ENCODE results near the gene CCND2. TPM values are rescaled to one million over a fixed set of nuclear protein-coding genes. Genes with fewer than 3 reads are reported as not detected.

The CCND2 gene
- total RNA-seq, 2 experiments from 2014 or later, result 159 to 163 TPM

- no peak overlapping the region for H3K4me3 Mint-ChIP-seq
- no peaks in the 10 kb centered on the region for H3K27me3 Mint-ChIP-seq
- ATAC-seq (ENCODE audit: poor library complexity) (no peak), DNase-seq (no peak)
- no peak for TF ChIP-seq CTCF (IDR thresholded peaks at IDR 0.05)
- no peaks in the 10 kb centered on the region for H3K9me3 Mint-ChIP-seq
- H3K27me3 ChIP-seq (ENCODE audit: control insufficient read depth in 1 of 2, insufficient read depth in 2 of 2, low read length in 2 of 2), result no peaks in the 10 kb centered on the region
- no peaks in the 10 kb centered on the region for H3K9me3 ChIP-seq (ENCODE audit: control insufficient read depth in 1 of 2, insufficient read depth in 1 of 2, low read length in 2 of 2)
- H3K27ac Mint-ChIP-seq, result no peak overlapping the region
- no peaks in the 10 kb centered on the region for H3K36me3 ChIP-seq (ENCODE audit: insufficient read depth, low read length)
- no peak overlapping the region for H3K4me3 ChIP-seq (ENCODE audit: low read length)
- peaks cover 7% of the 10 kb centered on the region for H3K4me1 Mint-ChIP-seq (ENCODE audit: low read depth)
- no peaks in the 10 kb centered on the region for H3K36me3 Mint-ChIP-seq (ENCODE audit: low read depth)
- CTCF ChIA-PET, result interaction anchor here (1.5 to 3.6 kb wide), 2 partner anchors 24 to 145 kb away, joined by 6 to 56 read pairs; no protein-coding TSS in a partner anchor
- H3K27ac ChIP-seq (ENCODE audit: low read depth in 1 of 2, low read length in 2 of 2), result no peak overlapping the region
- intact Hi-C loops (cut with DNase I, micrococcal nuclease), result loop anchor here (1.0 kb wide), 2 partner anchors 17 to 25 kb away; no protein-coding TSS in a partner anchor
- POLR2A ChIA-PET, result no interaction called here
- H3K4me1 ChIP-seq (ENCODE audit: insufficient read depth, low read length), result peaks cover 4% of the 10 kb centered on the region
Observed at GRCh38 chr12:4251967-4252366, 21.6 kb upstream of the CCND2 start.

DNA sequence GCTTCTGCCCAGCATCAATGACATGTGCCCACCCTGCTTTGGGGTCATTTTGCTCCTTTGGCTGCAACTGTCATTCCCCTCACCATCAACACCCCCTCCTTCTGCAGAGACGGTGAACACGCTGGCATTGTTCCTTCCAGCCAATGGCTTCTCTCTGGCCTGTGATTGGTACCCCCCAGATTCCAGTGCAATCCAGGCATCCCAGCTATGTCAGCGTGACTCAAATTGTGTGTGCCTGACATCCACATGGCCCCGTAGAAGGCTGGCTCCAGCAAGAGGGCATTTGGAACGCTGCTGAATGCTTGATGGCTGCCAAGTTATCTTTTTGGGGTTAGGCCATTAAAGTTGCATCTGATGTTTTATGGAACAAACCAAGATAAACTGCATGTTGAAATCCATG is 21.0 kb upstream of the CCND2 start:
- H3K9me3 Mint-ChIP-seq, result no peaks in the 10 kb centered on the region
- no peaks in the 10 kb centered on the region for H3K36me3 ChIP-seq (ENCODE audit: insufficient read depth, low read length)
- POLR2A ChIA-PET, result no interaction called here
- peaks cover 4% of the 10 kb centered on the region for H3K4me1 ChIP-seq (ENCODE audit: insufficient read depth, low read length)
- TF ChIP-seq CTCF (IDR thresholded peaks at IDR 0.05), result no peak
- no peaks in the 10 kb centered on the region for H3K27me3 Mint-ChIP-seq
- H3K27me3 ChIP-seq (ENCODE audit: control insufficient read depth in 1 of 2, insufficient read depth in 2 of 2, low read length in 2 of 2), result no peaks in the 10 kb centered on the region
- no peak for ATAC-seq (ENCODE audit: poor library complexity)
- no peak overlapping the region for H3K4me3 ChIP-seq (ENCODE audit: low read length)
- H3K9me3 ChIP-seq (ENCODE audit: control insufficient read depth in 1 of 2, insufficient read depth in 1 of 2, low read length in 2 of 2), result no peaks in the 10 kb centered on the region
- DNase-seq, result no peak
- H3K36me3 Mint-ChIP-seq (ENCODE audit: low read depth), result no peaks in the 10 kb centered on the region
- intact Hi-C loops (cut with DNase I, micrococcal nuclease), result no loop called here
- no peak overlapping the region for H3K27ac ChIP-seq (ENCODE audit: low read depth in 1 of 2, low read length in 2 of 2)
- CTCF ChIA-PET, result interaction anchor here (0.7 kb wide), 1 partner anchor 24 kb away, joined by 3 read pairs; no protein-coding TSS in a partner anchor
- H3K4me1 Mint-ChIP-seq (ENCODE audit: low read depth), result peaks cover 7% of the 10 kb centered on the region
- no peak overlapping the region for H3K4me3 Mint-ChIP-seq
- no peak overlapping the region for H3K27ac Mint-ChIP-seq

DNA sequence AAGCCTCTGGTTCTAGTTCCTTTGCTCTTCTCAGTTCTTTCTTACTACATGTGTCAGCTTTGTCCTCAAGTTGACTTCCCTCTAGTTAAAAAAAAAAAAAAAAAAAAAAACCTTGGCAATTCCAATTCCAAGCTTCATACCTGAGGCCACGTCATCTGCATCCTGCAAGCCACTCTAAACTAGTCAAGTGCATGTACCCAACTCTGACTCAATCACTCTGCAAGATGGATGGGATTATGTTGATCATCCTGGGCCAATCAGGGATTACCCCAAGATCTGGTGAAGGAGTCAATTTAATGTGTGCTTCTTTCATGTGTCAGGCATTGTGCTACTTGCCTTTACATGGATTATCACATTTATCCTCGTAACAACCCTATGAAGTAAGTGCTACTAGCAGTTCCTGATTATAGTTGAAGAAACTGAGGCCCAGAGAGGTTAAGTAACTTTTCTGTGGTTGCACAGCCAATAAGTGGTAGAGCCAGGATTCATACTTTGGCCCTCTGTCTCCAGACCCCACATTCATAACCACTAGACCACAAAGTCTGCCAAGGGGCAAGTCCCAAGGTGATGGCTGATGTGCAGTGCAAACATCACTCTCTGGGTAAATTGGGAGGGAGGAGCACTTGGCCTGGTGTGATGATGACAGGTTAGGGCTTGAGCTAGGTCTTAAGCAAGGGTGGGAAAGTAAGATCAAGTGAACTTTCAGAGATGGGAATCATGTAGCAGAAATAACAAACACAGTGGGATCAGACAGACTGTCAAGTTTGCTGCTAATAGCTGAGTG is 17.3 kb upstream of the CCND2 start:
- Mint-ChIP-seq H3K36me3 (ENCODE audit: low read depth) (no peaks in the 10 kb centered on the region), H3K4me3 (no peak overlapping the region), H3K9me3 (no peaks in the 10 kb centered on the region), H3K4me1 (ENCODE audit: low read depth) (peaks cover 3% of the 10 kb centered on the region), H3K27me3 (no peaks in the 10 kb centered on the region), H3K27ac (no peak overlapping the region)
- no peak for TF ChIP-seq CTCF (IDR thresholded peaks at IDR 0.05)
- ChIA-PET POLR2A (interaction anchor here (1.4 to 1.5 kb wide), 2 partner anchors 12 to 114 kb away, joined by 5 to 9 read pairs; no protein-coding TSS in a partner anchor), CTCF (interaction anchor here (0.6 to 1.8 kb wide), 2 partner anchors 20 to 360 kb away, joined by 3 to 6 read pairs; no protein-coding TSS in a partner anchor)
- H3K9me3 ChIP-seq (ENCODE audit: control insufficient read depth in 1 of 2, insufficient read depth in 1 of 2, low read length in 2 of 2), result no peaks in the 10 kb centered on the region
- H3K27me3 ChIP-seq (ENCODE audit: control insufficient read depth in 1 of 2, insufficient read depth in 2 of 2, low read length in 2 of 2), result no peaks in the 10 kb centered on the region
- DNase-seq (no peak), ATAC-seq (ENCODE audit: poor library complexity) (no peak)
- intact Hi-C loops (cut with DNase I, micrococcal nuclease), result no loop called here
- no peak overlapping the region for H3K27ac ChIP-seq (ENCODE audit: low read depth in 1 of 2, low read length in 2 of 2)
- no peak overlapping the region for H3K4me3 ChIP-seq (ENCODE audit: low read length)
- H3K36me3 ChIP-seq (ENCODE audit: insufficient read depth, low read length), result no peaks in the 10 kb centered on the region
- peaks cover 2% of the 10 kb centered on the region for H3K4me1 ChIP-seq (ENCODE audit: insufficient read depth, low read length)

All from CD4-positive, alpha-beta T cell (primary cell).